HG03025 (cell line): ENCODE data around the gene KCMF1.

Experiments
- ATAC-seq: cut with Tn5 transposase; IDR thresholded peaks from one replicate; pipeline ENCODE4 v1.9.1; 2021; ENCODE audit warnings: mild to moderate bottlenecking, moderate library complexity; ENCODE audit not compliant: unreplicated experiment, low FRiP score

KCMF1 gene

DNA sequence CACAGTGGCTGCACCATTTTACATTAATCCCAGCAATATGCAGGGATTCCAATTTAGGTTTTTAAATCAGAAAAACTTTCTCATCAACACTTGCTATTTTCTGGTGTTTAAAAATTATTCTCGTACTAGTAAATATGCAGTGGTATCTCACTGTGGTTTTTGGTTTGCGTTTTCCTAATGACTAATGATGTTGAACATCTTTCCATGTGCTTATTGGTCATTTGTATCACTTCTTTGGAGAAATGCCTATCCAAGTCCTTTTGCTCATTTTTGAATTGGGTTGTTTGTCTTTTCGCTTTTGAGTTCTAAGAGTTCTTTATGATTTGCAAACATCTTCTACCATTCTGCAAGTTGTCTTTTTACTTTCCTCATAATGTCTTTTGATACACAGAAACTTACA is 100.1 kb downstream of the KCMF1 start:
- no peak for ATAC-seq

GRCh38 chr2:85073033-85073432 is 102.1 kb downstream of the KCMF1 start:
- no peak for ATAC-seq

DNA sequence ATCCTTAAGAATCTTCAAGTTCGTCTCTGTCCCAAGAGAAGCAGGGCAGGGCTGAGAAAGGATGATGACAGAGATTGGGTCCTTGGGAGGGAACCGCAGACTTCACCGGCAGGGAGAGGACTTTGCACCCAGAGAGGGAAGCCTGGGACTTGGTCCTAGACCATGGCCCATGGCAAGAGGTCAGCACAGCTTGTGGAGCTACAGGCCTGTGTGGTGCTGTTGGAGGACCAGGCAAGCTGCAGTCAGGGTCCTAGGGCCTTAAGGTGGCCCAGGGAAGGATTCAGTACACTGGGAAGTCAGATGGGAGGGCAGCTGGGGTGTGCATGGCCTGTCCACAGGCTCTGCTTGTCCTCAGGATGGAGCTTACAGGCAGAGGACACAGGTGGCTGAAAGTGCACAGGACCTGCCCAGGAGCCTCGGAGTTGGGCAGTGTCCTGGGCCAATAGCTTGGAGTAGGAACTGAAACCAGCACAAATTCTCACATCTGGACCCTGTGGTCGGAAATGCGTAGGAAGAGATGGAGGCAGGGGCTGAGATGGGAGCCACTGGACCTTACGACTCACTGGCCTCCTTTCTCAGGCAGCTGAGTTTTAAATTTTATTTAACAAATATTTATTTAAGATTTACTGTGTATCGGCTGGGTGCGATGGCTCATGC is 105.8 kb downstream of the KCMF1 start:
- no peak for ATAC-seq

GRCh38 chr2:85077859-85078419 is 107.0 kb downstream of the KCMF1 start:
- ATAC-seq: no peak

DNA sequence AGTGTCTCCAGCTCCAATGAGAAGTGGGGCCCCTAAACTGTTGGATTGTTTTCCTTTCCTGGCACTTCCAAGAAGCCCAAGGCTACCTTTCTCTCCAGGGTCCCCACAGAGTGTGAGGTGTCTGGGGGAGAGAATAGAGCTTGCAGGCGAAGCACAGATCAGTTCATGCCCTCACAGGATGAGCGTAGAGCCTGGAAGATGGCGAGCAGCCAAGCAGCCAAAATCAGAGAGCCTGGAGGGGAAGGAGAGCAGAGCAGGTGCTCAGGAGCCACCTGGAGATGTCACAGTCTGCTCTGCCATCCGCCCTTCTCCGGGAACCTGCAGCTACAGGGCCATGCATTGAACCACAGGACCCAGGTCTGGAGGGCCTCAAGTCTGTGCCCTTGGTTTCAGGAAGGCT is 107.6 kb downstream of the KCMF1 start:
- no peak for ATAC-seq

GRCh38 chr2:85083092-85083491 is 112.1 kb downstream of the KCMF1 start:
- ATAC-seq: no peak

- no peak for ATAC-seq
Measured at GRCh38 chr2:85085563-85085962, 114.6 kb downstream of the KCMF1 start.

DNA sequence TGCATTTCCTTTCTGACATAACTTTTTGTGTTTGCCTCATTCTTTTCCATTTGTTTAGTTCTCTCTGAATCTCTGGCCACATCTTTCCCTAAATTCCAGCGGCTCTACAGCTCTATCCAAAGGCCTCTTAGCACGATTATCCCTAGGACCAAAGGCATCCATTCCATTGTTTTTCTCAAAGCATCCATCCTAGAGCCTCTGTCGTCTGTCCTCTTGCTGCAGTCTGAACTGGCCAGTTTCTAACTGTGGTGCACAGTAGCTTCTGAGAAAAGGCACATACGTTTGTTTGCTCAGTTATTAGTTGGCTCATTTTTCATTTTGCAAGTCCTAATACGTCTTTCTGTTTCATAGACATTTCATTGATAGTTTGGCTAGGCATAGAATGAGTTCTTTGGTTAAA is 116.6 kb downstream of the KCMF1 start:
- ATAC-seq: no peak

GRCh38 chr2:85088921-85089320 is 118.0 kb downstream of the KCMF1 start:
- ATAC-seq: no peak

DNA sequence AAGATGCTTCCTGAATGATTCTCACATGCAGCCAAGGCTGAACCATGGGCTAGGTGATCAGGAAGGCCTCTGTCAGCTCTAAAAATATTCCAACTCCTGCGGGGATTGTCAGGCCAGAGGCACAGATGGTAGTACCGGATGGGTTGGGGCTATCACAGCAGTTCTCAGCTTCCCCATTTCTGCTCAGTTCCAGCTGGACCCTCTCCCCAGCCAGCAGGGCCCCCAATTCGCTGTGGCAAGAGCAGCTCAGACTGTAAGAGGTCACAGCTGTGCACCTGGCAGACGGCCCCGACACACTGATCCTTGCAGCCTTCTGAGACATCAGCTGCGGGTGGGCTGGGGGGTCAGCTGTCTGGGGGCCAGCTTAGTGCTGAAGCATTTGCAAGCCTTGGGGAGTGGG is 118.6 kb downstream of the KCMF1 start:
- ATAC-seq: no peak

- ATAC-seq: no peak
Measured at GRCh38 chr2:85091838-85092237, 120.9 kb downstream of the KCMF1 start.

- no peak for ATAC-seq
Measured at GRCh38 chr2:85095094-85095493, 124.1 kb downstream of the KCMF1 start.

GRCh38 chr2:85096616-85097015 is 125.7 kb downstream of the KCMF1 start:
- ATAC-seq: no peak

DNA sequence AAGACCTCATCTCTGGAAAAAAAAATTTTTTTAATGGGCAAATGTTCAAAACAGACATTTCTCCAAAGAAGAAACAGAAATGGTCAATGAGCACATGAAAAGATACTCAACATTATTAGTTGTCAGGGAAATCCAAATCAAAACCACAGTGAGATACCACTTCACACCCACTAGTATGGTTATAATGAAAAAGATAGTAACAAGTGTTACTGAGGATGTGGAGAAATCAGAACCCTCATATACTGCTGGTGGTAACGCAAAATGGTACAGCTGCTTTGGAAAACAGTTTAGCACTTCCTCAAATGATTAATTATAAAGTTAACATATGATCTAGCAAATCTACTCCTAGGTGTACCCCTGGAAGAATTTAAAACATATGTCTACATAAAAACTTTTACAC is 133.3 kb downstream of the KCMF1 start:
- no peak for ATAC-seq

DNA sequence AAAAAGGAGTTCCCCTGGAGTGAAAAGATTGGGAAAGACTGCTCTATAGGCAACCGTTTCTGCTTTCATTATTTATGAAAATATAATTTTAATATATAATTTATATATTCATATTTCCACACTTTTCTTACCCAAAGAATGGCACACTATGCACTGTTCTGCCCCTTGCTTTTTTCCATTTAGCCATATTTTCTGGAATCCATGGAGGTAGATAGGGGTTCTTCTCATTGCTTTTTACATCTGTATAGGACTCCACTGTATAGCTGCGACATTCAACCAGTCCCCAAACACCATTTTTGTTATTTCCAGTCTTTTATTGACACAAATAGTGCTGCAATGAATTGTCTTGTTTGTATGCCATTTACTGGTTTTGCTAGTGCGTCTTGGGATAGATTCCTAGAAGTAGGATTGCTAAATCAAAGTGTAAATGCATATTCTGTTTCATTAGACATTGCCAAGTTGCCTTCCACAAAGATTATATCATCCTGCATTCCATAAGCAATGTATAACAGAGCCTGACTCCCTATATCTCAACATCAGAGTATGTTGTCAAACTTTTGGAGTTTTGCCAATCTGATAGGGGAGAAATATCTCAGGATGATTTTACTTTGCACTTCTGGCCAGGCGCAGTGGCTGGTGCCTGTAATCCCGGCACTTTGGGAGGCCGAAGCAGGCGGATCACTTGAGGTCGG is 135.7 kb downstream of the KCMF1 start:
- no peak for ATAC-seq
